HG02943 (cell line): ENCODE results near the gene FRMPD4.
A peak's percentile ranks its signal among the peaks of the same experiment; 100 is the strongest.
"Not testable (repeated sequence)": the region's sequence is repeated elsewhere in the genome, so short reads cannot be mapped to it uniquely, and the experiment has no call there.

Source experiments
- ATAC-seq: cut with Tn5 transposase; IDR thresholded peaks from one replicate; pipeline ENCODE4 v1.9.1; 2021; ENCODE audit warnings: mild to moderate bottlenecking, low read depth, moderate library complexity; ENCODE audit not compliant: unreplicated experiment

The FRMPD4 gene

GRCh38 chrX:12494400-12495138, 356.3 kb downstream of the FRMPD4 start:
- ATAC-seq: no peak

- ATAC-seq: no peak
Measured at GRCh38 chrX:12496343-12496742, 358.1 kb downstream of the FRMPD4 start.

GRCh38 chrX:12497832-12498591, 359.7 kb downstream of the FRMPD4 start:
- ATAC-seq: peak; percentile 61

- ATAC-seq: no peak
Measured at GRCh38 chrX:12505127-12505526, 366.9 kb downstream of the FRMPD4 start.

GRCh38 chrX:12515384-12515783, 377.1 kb downstream of the FRMPD4 start:
- ATAC-seq: peak; percentile 97

GRCh38 chrX:12526306-12526705, 388.0 kb downstream of the FRMPD4 start:
- no peak for ATAC-seq

- ATAC-seq: not testable (repeated sequence)
Measured at GRCh38 chrX:12538096-12538495, 399.8 kb downstream of the FRMPD4 start.

- not testable (repeated sequence) for ATAC-seq
Measured at GRCh38 chrX:12542251-12542650, 404.0 kb downstream of the FRMPD4 start.

- ATAC-seq: no peak
Measured at GRCh38 chrX:12548341-12548740, 410.1 kb downstream of the FRMPD4 start.

- ATAC-seq: no peak
Measured at GRCh38 chrX:12548746-12549145, 410.5 kb downstream of the FRMPD4 start.

GRCh38 chrX:12554206-12554605, 415.9 kb downstream of the FRMPD4 start:
- no peak for ATAC-seq

- ATAC-seq: no peak
Measured at GRCh38 chrX:12563121-12563520, 424.8 kb downstream of the FRMPD4 start.

- ATAC-seq: no peak
Measured at GRCh38 chrX:12564221-12564620, 425.9 kb downstream of the FRMPD4 start.

- ATAC-seq: no peak
Measured at GRCh38 chrX:12567857-12568256, 429.6 kb downstream of the FRMPD4 start.

GRCh38 chrX:12570859-12571501, 432.7 kb downstream of the FRMPD4 start:
- ATAC-seq: no peak

GRCh38 chrX:12579311-12579710, 441.0 kb downstream of the FRMPD4 start:
- no peak for ATAC-seq

GRCh38 chrX:12580548-12580947, 442.3 kb downstream of the FRMPD4 start:
- no peak for ATAC-seq

GRCh38 chrX:12581546-12581945, 443.3 kb downstream of the FRMPD4 start:
- ATAC-seq: no peak

- no peak for ATAC-seq
Measured at GRCh38 chrX:12582649-12583048, 444.4 kb downstream of the FRMPD4 start.

- ATAC-seq: no peak
Measured at GRCh38 chrX:12583543-12583942, 445.3 kb downstream of the FRMPD4 start.

GRCh38 chrX:12595720-12596119, 457.4 kb downstream of the FRMPD4 start:
- ATAC-seq: no peak
